A673 (cell line): ENCODE results near the gene SOX13. TPM values are rescaled to one million over a fixed set of nuclear protein-coding genes. Genes with fewer than 3 reads are reported as not detected.

Source experiments
- BruUV-seq: library from RNA; stranded (reverse); fragments of 400-500 nt; replicated peaks from 2 replicates; lab custom pipeline; 2021; lab: Mats Ljungman, UMichigan
- CTCF ChIA-PET: fragments of 300-600 bp; sonication (Branson Sonifier 250); formaldehyde crosslinking; loops from one replicate; lab custom pipeline; 2022; ENCODE audit warnings: antibody characterized with exemption; lab: Charles Lee
- POLR2A ChIA-PET: fragments of 300-600 bp; sonication (Branson Sonifier 250); formaldehyde crosslinking; loops from one replicate; lab custom pipeline; 2022; ENCODE audit warnings: antibody characterized with exemption; ENCODE audit not compliant: low non-redundant PET; lab: Charles Lee
- DNase-seq: peaks from one replicate; pipeline ENCODE4 v3.0.0-alpha.2; 2015; ENCODE audit warnings: low spot score
- H3K27ac ChIP-seq: fragments of 200-600 bp; sonication (generic); 2 replicates; pipeline ENCODE4 v1.5.1; 2016; ENCODE audit warnings: mixed run types, low read depth, mild to moderate bottlenecking, mixed read lengths, antibody characterized with exemption, low read length; ENCODE audit not compliant: poor library complexity, severe bottlenecking
- H3K27me3 ChIP-seq: fragments of 200-600 bp; sonication (generic); replicated peaks from 2 replicates; pipeline ENCODE4 v1.6.1; 2017; ENCODE audit warnings: mixed run types, low read depth, mild to moderate bottlenecking, mixed read lengths, antibody characterized with exemption, low read length; ENCODE audit not compliant: insufficient read depth, poor library complexity
- H3K36me3 ChIP-seq: fragments of 200-600 bp; sonication (generic); 2 replicates; pipeline ENCODE4 v1.6.1; 2016; ENCODE audit warnings: mixed run types, mild to moderate bottlenecking, mixed read lengths, antibody characterized with exemption, low read length; ENCODE audit not compliant: insufficient read depth, poor library complexity, severe bottlenecking
- H3K4me1 ChIP-seq: fragments of 200-600 bp; sonication (generic); 2 replicates; pipeline ENCODE4 v1.6.1; 2017; ENCODE audit warnings: mixed run types, mild to moderate bottlenecking, mixed read lengths, antibody characterized with exemption, low read length; ENCODE audit not compliant: insufficient read depth, poor library complexity, severe bottlenecking
- H3K4me3 ChIP-seq: fragments of 200-600 bp; sonication (generic); 2 replicates; pipeline ENCODE4 v1.5.1; 2016; ENCODE audit warnings: low read depth, mixed run types, mild to moderate bottlenecking, mixed read lengths, low read length; ENCODE audit not compliant: poor library complexity, severe bottlenecking
- H3K9me3 ChIP-seq: fragments of 200-600 bp; sonication (generic); 2 replicates; pipeline ENCODE4 v1.6.1; 2016; ENCODE audit warnings: mixed run types, low read depth, mild to moderate bottlenecking, mixed read lengths, antibody characterized with exemption, low read length; ENCODE audit not compliant: poor library complexity, severe bottlenecking
- CTCF ChIP-seq: fragments of 300-800, 200-600 bp; sonication (generic); conservative IDR thresholded peaks from 2 replicates; pipeline ENCODE4 v1.5.1; 2017; ENCODE audit warnings: low read depth, mild to moderate bottlenecking, antibody characterized with exemption, low read length, moderate library complexity, mixed read lengths
- EZH2 ChIP-seq: fragments of 200-600 bp; sonication (generic); IDR thresholded peaks from 2 replicates; pipeline ENCODE4 v1.6.1; 2017; ENCODE audit warnings: borderline replicate concordance, low read depth, mild to moderate bottlenecking, mixed read lengths, antibody characterized with exemption, low read length; ENCODE audit not compliant: poor library complexity, severe bottlenecking
- intact Hi-C: fragments of 100-400 bp; cut with micrococcal nuclease; formaldehyde crosslinking; loops from one replicate; pipeline ENCODE4 v1.10.0; 2022; ENCODE audit not compliant: unreplicated experiment
- total RNA-seq: library from RNA; stranded (reverse); gene quantifications from 2 replicates; pipeline ENCODE4 v1.2.3, GENCODE V29; 2021

SOX13 gene
- total RNA-seq, 1 experiment from 2014 or later: 9.4 TPM

- CTCF ChIA-PET: no interaction called here
- H3K4me1 ChIP-seq: peaks cover 16% of the 10 kb centered on the region
Measured at GRCh38 chr1:204102029-204102611, 29.2 kb downstream of the SOX13 start.

DNA sequence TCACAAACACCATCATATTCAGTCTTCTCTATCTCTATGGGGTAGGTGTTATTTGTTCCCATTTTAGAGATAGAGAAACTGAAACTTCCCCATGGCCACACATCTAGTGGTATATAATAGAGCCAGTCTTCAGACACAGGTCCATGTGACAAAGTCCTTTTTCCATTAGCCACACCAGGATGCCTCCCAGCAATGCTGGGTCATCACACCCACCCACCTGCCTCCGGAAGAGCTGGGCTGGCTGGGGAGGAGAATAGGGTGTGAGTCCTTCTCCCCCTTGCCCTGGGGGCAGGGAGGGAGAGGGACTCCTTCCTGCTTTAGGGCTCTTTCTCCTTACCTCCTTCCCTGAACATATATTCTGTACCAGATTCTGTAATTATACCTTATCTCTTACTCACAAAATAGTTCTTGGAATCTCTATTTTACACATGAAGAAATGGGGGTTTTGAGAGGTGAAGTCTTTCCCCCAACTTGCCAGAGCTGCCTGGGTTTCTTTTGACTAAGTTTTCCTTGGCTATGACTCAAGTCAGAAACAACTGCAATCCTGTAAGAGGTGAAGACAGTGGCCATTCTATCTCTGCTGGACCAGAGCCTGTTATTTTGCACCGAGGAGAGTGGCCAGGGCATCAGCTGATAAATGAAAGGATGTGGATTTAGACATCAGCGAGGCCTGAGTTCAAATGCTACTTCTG lies 30.0 kb downstream of the SOX13 start:
- ChIA-PET CTCF (no interaction called here), POLR2A (no interaction called here)
- no peak for DNase-seq

More at GRCh38 chr1:204102029-204102611, 29.2 kb downstream of the SOX13 start:
- no TSS peak for BruUV-seq
- Histone ChIP-seq H3K36me3 (no peaks in the 10 kb centered on the region), H3K27me3 (no peaks in the 10 kb centered on the region), H3K27ac (no peak overlapping the region), H3K4me3 (no peak overlapping the region), H3K9me3 (no peaks in the 10 kb centered on the region)
- POLR2A ChIA-PET: no interaction called here
- DNase-seq: no peak
- intact Hi-C loops: no loop called here
- TF ChIP-seq CTCF: no peak
- TF ChIP-seq EZH2: no peak

GRCh38 chr1:204103431-204103741 lies 30.5 kb downstream of the SOX13 start:
- intact Hi-C loops: no loop called here
- H3K27ac ChIP-seq: no peak overlapping the region
- DNase-seq: no peak
- H3K27me3 ChIP-seq: no peaks in the 10 kb centered on the region
- CTCF ChIA-PET: no interaction called here
- no peaks in the 10 kb centered on the region for H3K36me3 ChIP-seq
- no TSS peak for BruUV-seq
- peaks cover 20% of the 10 kb centered on the region for H3K4me1 ChIP-seq
- no peaks in the 10 kb centered on the region for H3K9me3 ChIP-seq
- no peak for TF ChIP-seq EZH2
- no peak for TF ChIP-seq CTCF
- H3K4me3 ChIP-seq: no peak overlapping the region
- POLR2A ChIA-PET: no interaction called here

More for the DNA sequence above, 30.0 kb downstream of the SOX13 start:
- TF ChIP-seq CTCF (no peak), EZH2 (no peak)
- intact Hi-C loops: no loop called here
- Histone ChIP-seq H3K4me1 (peaks cover 16% of the 10 kb centered on the region), H3K9me3 (no peaks in the 10 kb centered on the region), H3K36me3 (no peaks in the 10 kb centered on the region), H3K4me3 (no peak overlapping the region), H3K27me3 (no peaks in the 10 kb centered on the region), H3K27ac (no peak overlapping the region)
- BruUV-seq: no TSS peak
